H9 (cell line): ENCODE measurements around the gene AFAP1L2. TPM values are rescaled to one million over a fixed set of nuclear protein-coding genes. Genes with fewer than 3 reads are reported as not detected.

Experiments used
- DNase-seq: peaks from one replicate; pipeline ENCODE4 v3.0.0-alpha.2; 2017
- H2AFZ ChIP-seq: one replicate; pipeline ENCODE4 v1.6.1; 2013; ENCODE audit warnings: mild to moderate bottlenecking, low read length, control low read depth, moderate library complexity
- H2AK5ac ChIP-seq: 2 replicates; pipeline ENCODE4 v1.6.1; 2013; ENCODE audit warnings: low read length, control low read depth, mixed read lengths; ENCODE audit not compliant: insufficient read length
- H2BK120ac ChIP-seq: one replicate; pipeline ENCODE4 v1.6.1; 2013; ENCODE audit warnings: low read depth, mild to moderate bottlenecking, low read length, control low read depth, inconsistent platforms; ENCODE audit not compliant: poor library complexity, severe bottlenecking
- H2BK12ac ChIP-seq: 2 replicates; pipeline ENCODE4 v1.6.1; 2013; ENCODE audit warnings: low read length, control low read depth, mixed read lengths, low read depth; ENCODE audit not compliant: insufficient read length
- H2BK15ac ChIP-seq: 2 replicates; pipeline ENCODE4 v1.6.1; 2013; ENCODE audit warnings: low read depth, low read length, control low read depth
- H2BK20ac ChIP-seq: one replicate; pipeline ENCODE4 v1.6.1; 2013; ENCODE audit warnings: low read depth, mild to moderate bottlenecking, low read length, control low read depth, inconsistent platforms; ENCODE audit not compliant: poor library complexity, severe bottlenecking
- H2BK5ac ChIP-seq: 2 replicates; pipeline ENCODE4 v1.6.1; 2013; ENCODE audit warnings: low read length, control low read depth, mixed read lengths; ENCODE audit not compliant: insufficient read length
- H3K14ac ChIP-seq: 2 replicates; pipeline ENCODE4 v1.6.1; 2013; ENCODE audit warnings: low read length, control low read depth; ENCODE audit not compliant: insufficient read depth
- H3K18ac ChIP-seq: 2 replicates; pipeline ENCODE4 v1.6.1; 2013; ENCODE audit warnings: low read depth, mild to moderate bottlenecking, mixed read lengths, low read length, control low read depth; ENCODE audit not compliant: insufficient read length
- H3K23ac ChIP-seq: 2 replicates; pipeline ENCODE4 v1.6.1; 2013; ENCODE audit warnings: low read length, control low read depth, mixed read lengths, low read depth; ENCODE audit not compliant: insufficient read length
- H3K23me2 ChIP-seq: 2 replicates; pipeline ENCODE4 v1.6.1; 2013; ENCODE audit warnings: low read depth, mild to moderate bottlenecking, mixed read lengths, low read length, control low read depth; ENCODE audit not compliant: insufficient read length, poor library complexity, severe bottlenecking
- H3K27ac ChIP-seq: 2 replicates; pipeline ENCODE4 v1.5.1; 2013; ENCODE audit warnings: low read length, control low read depth, mixed read lengths, low read depth; ENCODE audit not compliant: insufficient read length
- H3K27me3 ChIP-seq: 2 replicates; pipeline ENCODE4 v1.6.1; 2013; ENCODE audit warnings: low read length, control low read depth, inconsistent platforms; ENCODE audit not compliant: insufficient read depth
- H3K4ac ChIP-seq: 2 replicates; pipeline ENCODE4 v1.6.1; 2013; ENCODE audit warnings: low read depth, mild to moderate bottlenecking, control low read depth, inconsistent platforms, low read length, moderate library complexity
- H3K4me1 ChIP-seq: 2 replicates; pipeline ENCODE4 v1.6.1; 2013; ENCODE audit warnings: low read length, control low read depth, inconsistent platforms; ENCODE audit not compliant: insufficient read depth
- H3K4me2 ChIP-seq: 2 replicates; pipeline ENCODE4 v1.6.1; 2013; ENCODE audit warnings: low read length, control low read depth, mixed read lengths; ENCODE audit not compliant: insufficient read length, insufficient read depth
- H3K56ac ChIP-seq: 2 replicates; pipeline ENCODE4 v1.6.1; 2013; ENCODE audit warnings: low read depth, mild to moderate bottlenecking, mixed read lengths, low read length, control low read depth; ENCODE audit not compliant: insufficient read length
- H3K79me1 ChIP-seq: 2 replicates; pipeline ENCODE4 v1.6.1; 2013; ENCODE audit warnings: low read depth, mild to moderate bottlenecking, moderate library complexity, low read length, control low read depth, inconsistent platforms; ENCODE audit not compliant: insufficient read depth, poor library complexity, severe bottlenecking
- H3K79me2 ChIP-seq: 2 replicates; pipeline ENCODE4 v1.6.1; 2013; ENCODE audit warnings: low read length, control low read depth, inconsistent platforms; ENCODE audit not compliant: insufficient read depth
- H3K9ac ChIP-seq: 2 replicates; pipeline ENCODE4 v1.6.1; 2013; ENCODE audit warnings: low read length, control low read depth, mixed read lengths; ENCODE audit not compliant: insufficient read length; ENCODE audit errors: extremely low read depth
- H3K9me3 ChIP-seq: one replicate; pipeline ENCODE4 v1.6.1; 2013; ENCODE audit warnings: low read depth, low read length, inconsistent platforms; ENCODE audit not compliant: control insufficient read depth
- H3T11ph ChIP-seq: one replicate; pipeline ENCODE4 v1.6.1; 2013; ENCODE audit warnings: mild to moderate bottlenecking, low read length, control low read depth, inconsistent platforms
- H4K20me1 ChIP-seq: one replicate; pipeline ENCODE4 v1.6.1; 2013; ENCODE audit not compliant: control insufficient read depth, insufficient read length, insufficient read depth
- H4K5ac ChIP-seq: 2 replicates; pipeline ENCODE4 v1.6.1; 2013; ENCODE audit warnings: low read depth, mild to moderate bottlenecking, mixed read lengths, low read length, control low read depth; ENCODE audit not compliant: insufficient read length
- H4K8ac ChIP-seq: replicated peaks from 2 replicates; pipeline ENCODE4 v1.6.1; 2013; ENCODE audit warnings: low read length, control low read depth, mixed read lengths, low read depth; ENCODE audit not compliant: insufficient read length
- H4K91ac ChIP-seq: 2 replicates; pipeline ENCODE4 v1.6.1; 2013; ENCODE audit warnings: low read depth, mild to moderate bottlenecking, moderate library complexity, mixed read lengths, low read length, control low read depth; ENCODE audit not compliant: insufficient read length
- H3K27ac Mint-ChIP-seq, 3 experiments: 2 replicates in 2 of 3; 3 replicates in 1 of 3; pipeline ENCODE4 v1.8.0; 2020 to 2021; ENCODE audit warnings: mixed read lengths in 3 of 3, mild to moderate bottlenecking in 1 of 3, moderate library complexity in 1 of 3
- H3K27me3 Mint-ChIP-seq: 2 replicates; pipeline ENCODE4 v1.8.0; 2021; ENCODE audit warnings: low read depth, mild to moderate bottlenecking, moderate library complexity, mixed read lengths
- H3K36me3 Mint-ChIP-seq, 3 experiments: 2 replicates in 2 of 3; 3 replicates in 1 of 3; pipeline ENCODE4 v1.8.0; 2020 to 2021; ENCODE audit warnings: low read depth in 3 of 3, mixed read lengths in 3 of 3; ENCODE audit not compliant: insufficient read depth in 1 of 3
- H3K4me1 Mint-ChIP-seq, 2 experiments: 2 replicates each; pipeline ENCODE4 v1.8.0; 2020; ENCODE audit warnings: mixed read lengths in 2 of 2
- H3K4me3 Mint-ChIP-seq, 2 experiments: 2 replicates in 1 of 2; 3 replicates in 1 of 2; pipeline ENCODE4 v1.8.0; 2020 to 2021; ENCODE audit warnings: mild to moderate bottlenecking in 2 of 2, mixed read lengths in 2 of 2, moderate library complexity in 1 of 2
- H3K9me3 Mint-ChIP-seq, 2 experiments: 2 replicates in 1 of 2; 3 replicates in 1 of 2; pipeline ENCODE4 v1.8.0; 2020; ENCODE audit warnings: mild to moderate bottlenecking in 2 of 2, mixed read lengths in 2 of 2, moderate library complexity in 1 of 2
- CTCF ChIP-seq: fragments of 200-600 bp; sonication (generic); conservative IDR thresholded peaks from 3 replicates; pipeline ENCODE4 v1.8.0; 2021; ENCODE audit warnings: antibody characterized with exemption, mild to moderate bottlenecking
- WGBS: extraction: QIAGEN DNeasy Blood & Tissue Kit; methylation state at CpG from one replicate; pipeline ENCODE4 v1.1.7; 2013; ENCODE audit warnings: missing lambda C conversion rate, low lambda C conversion rate, mixed read lengths; ENCODE audit not compliant: insufficient read length; ENCODE audit errors: extremely low coverage; 5-methylcytosine and 5-hydroxymethylcytosine counted together
- total RNA-seq: library from RNA; stranded (reverse); gene quantifications from 2 replicates; pipeline ENCODE4 v1.2.1, GENCODE V29; 2021

Gene AFAP1L2
- total RNA-seq, 1 experiment from 2014 or later = 0.77 TPM

- no peak overlapping the region for H2AK5ac ChIP-seq
- H4K8ac ChIP-seq = no peak overlapping the region
- no peak overlapping the region for H3K23ac ChIP-seq
- no peak overlapping the region for H3K56ac ChIP-seq
- H2BK5ac ChIP-seq = no peak overlapping the region
- H3K79me2 ChIP-seq = no peaks in the 10 kb centered on the region
- H3K4me1 ChIP-seq = peaks cover 7% of the 10 kb centered on the region; the same call in 1 of the 2 replicates
- no peak overlapping the region for H3K27ac ChIP-seq
- H4K5ac ChIP-seq = no peak overlapping the region
- no peak overlapping the region for H3K4me2 ChIP-seq
- H3K4me3 Mint-ChIP-seq = no peak overlapping the region
- no peak overlapping the region for H2BK20ac ChIP-seq
- H2BK15ac ChIP-seq = no peak overlapping the region
- no peaks in the 10 kb centered on the region for H3K9me3 Mint-ChIP-seq
- H3K79me1 ChIP-seq = no peaks in the 10 kb centered on the region
- H4K20me1 ChIP-seq = no peaks in the 10 kb centered on the region
- H3K27me3 Mint-ChIP-seq = no peaks in the 10 kb centered on the region; the same call in 1 of the 2 replicates
- H3T11ph ChIP-seq = no peak overlapping the region
- no peak for TF ChIP-seq CTCF
- H3K4me1 Mint-ChIP-seq = peaks cover 17 to 23% of the 10 kb centered on the region in 2 experiments
- H3K14ac ChIP-seq = no peak overlapping the region
- no peak for DNase-seq
- H3K23me2 ChIP-seq = no peaks in the 10 kb centered on the region
- no peaks in the 10 kb centered on the region for H3K9me3 ChIP-seq
- no peak overlapping the region for H2BK12ac ChIP-seq
- no peak overlapping the region for H2BK120ac ChIP-seq
- WGBS = no CpG with 5 or more reads among the region's 3 CpGs
- no peak overlapping the region for H3K18ac ChIP-seq
- no peaks in the 10 kb centered on the region for H3K36me3 Mint-ChIP-seq
- no peak overlapping the region for H3K4ac ChIP-seq
- no peak overlapping the region for H3K27ac Mint-ChIP-seq
- H3K27me3 ChIP-seq = no peaks in the 10 kb centered on the region
- no peak overlapping the region for H4K91ac ChIP-seq
- no peak overlapping the region for H2AFZ ChIP-seq
- H3K9ac ChIP-seq = no peak overlapping the region
These were observed 45.0 kb downstream of the AFAP1L2 start for GRCh38 chr10:114359041-114359952.
